LHCN-M2 (cell line): ENCODE data around the gene PDSS2. TPM values are rescaled to one million over a fixed set of nuclear protein-coding genes. Genes with fewer than 3 reads are reported as not detected.
"Not testable (repeated sequence)": the region's sequence is repeated elsewhere in the genome, so short reads cannot be mapped to it uniquely, and the experiment has no call there.

Experiments used
- DNase-seq: peaks from one replicate; pipeline ENCODE4 v3.0.0-alpha.2; 2012; ENCODE audit warnings: low read depth
- total RNA-seq: library from RNA; depleted of rRNA; stranded (reverse); fragments of >200 nt; gene quantifications from 2 replicates; pipeline ENCODE4 v1.2.3, GENCODE V29; 2014

PDSS2 gene
- total RNA-seq, 1 experiment from 2014 or later: 11.0 TPM

DNA sequence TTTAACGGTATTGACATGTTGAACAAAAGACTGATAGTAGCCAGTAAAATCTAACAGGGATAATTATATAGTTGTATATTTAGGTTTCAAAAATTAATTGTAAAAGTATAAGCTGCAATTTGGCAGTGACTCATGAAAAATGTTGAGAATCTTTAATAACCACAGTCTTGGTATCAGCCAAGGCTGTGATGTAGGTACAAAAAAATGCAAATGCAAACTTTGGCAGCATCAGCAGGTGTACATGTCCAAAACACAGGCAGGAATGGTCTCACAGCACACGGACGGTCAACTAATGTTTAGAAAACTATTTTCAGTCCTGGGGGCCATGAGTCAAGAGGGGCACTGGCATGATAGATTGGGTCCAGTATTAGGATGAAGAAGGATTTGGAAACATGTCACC, 285.6 kb downstream of the PDSS2 start:
- no peak for DNase-seq

DNA sequence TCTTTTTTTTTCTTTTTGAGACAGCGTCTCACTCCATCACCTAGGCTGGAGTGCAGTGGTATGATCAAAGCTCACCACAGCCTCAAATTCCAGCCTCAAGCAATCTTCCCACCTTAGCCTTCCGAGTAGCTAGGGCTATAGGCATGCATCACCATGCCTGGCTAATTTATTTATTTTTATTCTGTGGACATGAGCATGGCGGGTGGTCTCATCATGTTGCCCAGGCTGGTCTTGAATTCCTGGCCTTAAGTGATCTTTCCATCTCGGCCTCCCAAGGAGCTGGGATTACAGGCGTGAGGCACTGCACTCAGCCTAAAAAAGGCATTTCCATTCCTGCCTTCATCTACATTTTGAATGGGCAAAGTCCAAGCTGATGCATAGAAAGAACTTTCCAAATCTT, 287.9 kb downstream of the PDSS2 start:
- DNase-seq: no peak

DNA sequence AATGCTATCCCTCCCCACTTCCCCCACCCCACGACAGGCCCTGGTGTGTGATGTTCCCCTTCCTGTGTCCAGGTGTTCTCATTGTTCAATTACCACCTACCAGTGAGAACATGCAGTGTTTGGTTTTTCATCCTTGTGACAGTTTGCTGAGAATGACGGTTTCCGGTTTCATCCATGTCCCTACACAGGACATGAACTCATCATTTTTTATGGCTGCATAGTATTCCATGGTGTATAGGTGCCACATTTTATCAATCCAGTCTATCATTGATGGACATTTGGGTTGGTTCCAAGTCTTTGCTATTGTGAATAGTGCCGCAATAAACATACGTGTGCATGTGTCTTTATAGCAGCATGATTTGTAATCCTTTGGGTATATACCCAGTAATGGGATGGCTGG, 295.1 kb downstream of the PDSS2 start:
- not testable (repeated sequence) for DNase-seq

DNA sequence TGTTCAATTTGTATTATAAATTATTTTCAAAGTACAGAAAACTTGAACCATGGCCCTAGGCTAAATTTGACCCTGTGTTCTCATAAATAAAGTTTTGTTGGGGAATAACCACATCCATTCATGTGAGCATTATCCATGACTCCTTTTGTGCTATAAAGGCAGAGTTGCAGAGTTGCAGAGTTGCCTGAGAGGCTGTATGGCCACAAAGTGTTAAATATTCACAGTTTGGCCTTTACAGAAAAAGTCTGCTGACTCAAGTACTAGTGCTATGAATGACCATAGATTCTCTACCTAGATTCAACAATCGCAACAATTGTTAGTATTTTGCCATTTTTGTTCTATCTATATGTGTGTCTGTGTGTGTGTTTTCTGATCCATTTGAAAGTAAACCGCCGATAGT, 297.8 kb downstream of the PDSS2 start:
- DNase-seq: no peak

DNA sequence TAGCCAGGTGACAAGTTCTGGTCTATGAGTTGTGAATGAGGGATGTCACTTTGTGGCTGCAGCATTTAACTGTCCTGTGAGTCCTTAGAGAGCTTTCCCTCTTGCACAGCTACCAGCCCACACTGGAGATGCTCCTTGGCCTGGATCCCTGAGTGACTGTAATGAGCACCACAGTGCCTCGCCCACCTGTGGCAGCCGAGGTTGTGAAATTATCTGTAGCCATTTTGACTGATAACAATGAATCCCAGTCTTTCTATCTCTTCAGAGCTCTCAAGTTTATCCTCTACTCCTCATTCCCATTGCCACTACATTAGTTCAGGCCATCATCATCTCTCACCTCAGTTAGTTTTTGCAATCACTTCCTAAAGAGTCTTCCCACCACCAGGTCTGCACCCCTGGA, 302.7 kb downstream of the PDSS2 start:
- DNase-seq: no peak

DNA sequence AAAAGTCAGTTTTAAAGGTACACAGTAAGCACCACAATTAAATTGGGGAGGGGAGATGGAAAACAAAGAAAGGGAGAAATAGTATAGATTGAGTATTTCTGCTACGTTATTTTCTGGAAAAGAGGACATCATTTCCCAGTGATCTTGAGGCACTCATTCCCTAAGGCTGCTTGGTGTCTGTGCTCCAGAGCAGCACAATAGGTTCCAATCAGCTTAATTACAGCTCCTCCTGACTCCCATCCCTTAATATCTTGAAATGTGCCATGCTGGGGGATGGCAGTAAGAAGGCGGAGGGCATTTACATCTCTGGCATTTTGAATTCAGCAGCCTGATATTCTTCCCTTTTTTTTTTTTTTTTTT, 304.6 kb downstream of the PDSS2 start:
- no peak for DNase-seq

DNA sequence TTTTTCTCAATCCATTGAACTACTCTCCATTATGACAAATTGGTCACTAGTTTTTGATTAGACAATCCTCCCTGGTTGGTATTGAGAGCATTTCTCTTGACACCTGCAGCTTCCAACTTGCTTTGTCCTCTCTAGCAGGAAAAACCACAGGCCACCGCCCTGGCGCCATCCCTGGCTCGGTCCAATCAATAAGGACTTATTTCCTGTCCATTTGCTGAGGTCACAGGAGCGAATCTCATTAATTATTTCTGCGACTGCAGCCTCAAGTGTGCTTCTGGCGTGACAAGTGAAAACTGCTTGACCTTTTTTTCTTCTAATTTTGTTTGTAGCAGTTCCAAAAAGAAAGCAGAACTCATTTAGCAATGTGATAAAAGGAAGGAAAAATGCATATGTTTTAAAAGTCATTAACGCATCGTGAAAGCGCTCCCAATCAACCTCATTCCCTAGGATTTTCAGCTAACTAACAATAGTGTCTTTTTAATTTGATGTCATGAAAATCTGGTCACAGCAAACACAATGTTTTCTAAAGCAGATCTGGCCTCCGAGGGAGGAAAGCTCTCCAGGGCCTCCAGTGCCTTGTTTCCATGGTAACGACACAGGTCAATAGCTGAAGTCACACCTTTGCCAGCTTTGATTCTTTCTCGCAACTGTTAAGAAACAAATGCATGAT, 305.1 kb downstream of the PDSS2 start:
- no peak for DNase-seq

DNA sequence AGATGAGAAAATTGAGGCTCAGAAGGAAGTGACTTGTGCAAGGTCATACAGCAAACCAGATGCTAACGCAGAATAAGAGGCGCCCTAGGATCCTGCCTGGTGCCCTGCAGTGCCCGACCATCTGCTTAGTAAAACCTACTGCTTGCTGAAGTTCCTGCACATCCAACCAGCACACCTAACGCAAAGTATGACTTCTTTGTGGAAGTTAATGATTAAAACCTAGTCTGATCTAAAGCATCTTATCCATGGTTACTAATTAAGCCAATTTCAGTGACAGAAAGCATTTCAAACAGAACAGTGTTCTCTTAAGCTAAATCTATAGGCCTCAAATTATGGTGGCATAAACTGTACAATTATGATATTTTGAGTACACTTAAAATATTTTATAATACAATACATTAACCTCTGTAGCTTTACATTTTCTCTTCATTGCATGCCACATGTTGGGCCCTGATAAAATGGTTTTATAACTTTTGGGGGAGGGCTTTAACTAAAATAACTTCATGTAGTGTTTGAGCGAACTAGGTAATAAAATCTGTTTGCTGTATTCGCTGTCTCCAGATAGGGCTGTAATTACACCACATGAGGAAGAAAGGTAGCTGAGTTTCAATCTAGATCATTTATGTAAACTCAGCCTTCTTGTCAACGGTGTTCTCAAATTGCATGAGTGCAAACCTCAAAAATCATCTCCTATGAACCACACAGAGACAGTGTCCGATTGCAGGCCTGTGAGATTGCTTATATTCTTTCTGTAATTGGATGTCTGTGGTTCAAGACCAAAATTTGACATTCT, 306.5 kb downstream of the PDSS2 start:
- DNase-seq: no peak

DNA sequence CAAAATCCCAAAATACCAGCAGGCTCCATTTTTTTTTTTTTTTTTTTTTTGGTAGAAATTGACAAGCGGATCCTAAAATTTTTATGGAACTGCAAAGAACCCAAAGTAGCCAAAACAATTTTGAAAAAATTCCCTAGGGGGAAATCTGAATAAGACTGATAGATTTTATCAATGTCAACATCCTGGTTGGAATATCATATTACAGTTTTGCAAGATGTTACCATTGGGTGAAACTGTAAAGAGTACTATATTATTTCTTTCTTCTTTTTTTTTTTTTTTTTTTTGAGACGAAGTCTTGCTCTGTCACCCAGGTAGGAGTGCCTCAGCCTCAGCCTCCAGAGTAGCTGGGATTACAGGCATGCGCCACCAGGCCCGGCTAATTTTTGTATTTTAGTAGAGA, 314.7 kb downstream of the PDSS2 start:
- DNase-seq: no peak

DNA sequence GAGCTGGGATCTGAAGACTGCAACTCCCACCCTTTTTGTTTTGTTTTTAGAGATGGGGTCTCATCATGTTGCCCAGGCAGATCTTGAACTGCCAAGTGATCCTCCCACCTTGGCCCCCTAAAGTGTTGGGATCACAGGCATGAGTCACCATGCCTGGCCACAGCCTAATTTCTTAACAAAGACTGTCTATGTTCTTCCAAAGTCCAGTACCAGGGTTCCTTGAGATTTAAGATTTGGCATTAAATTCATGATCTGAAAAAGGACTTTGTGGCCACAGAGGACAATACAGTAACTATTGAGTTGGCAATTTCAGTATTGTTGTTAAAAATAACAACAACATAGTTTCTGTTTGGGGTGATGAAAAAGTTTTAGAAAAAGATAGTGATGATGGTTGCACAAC, 315.4 kb downstream of the PDSS2 start:
- DNase-seq: no peak

DNA sequence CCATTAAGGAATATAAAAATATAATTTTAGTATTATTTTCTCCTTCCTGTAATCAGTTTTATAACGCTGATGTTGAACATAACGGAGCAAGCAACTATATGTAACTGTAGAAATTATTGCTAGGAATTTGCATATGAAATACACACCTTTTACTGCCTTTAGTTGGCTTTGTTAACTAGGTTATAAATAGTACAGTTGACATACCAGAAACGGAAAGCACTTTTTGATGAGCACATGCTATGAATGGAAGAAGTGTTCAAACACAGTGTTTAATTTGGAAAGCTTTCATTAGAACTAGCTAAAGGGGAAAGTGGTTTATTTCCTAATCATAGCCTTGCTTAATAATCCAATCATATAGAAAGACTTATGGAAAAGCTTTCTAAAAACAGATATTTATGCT, 318.8 kb downstream of the PDSS2 start:
- DNase-seq: no peak

DNA sequence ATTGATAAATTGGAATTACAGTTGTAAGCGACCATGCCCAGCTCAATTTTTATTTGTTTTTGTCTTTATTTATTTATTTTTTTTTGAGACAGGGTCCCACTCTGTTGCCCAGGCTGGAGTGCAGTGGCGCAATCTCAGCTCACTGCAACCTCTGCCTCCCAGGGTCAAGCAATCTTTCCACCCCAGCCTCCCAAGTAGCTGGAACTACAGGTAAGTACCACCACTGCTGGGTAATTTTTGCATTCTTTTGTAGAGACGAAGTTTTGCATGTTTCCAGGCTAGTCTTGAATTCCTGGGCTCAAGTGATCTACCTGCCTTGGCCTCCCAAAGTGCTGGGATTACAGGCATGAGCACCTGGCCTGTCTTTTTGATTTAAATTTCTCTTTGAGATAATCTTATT, 323.0 kb downstream of the PDSS2 start:
- DNase-seq: not testable (repeated sequence)

DNA sequence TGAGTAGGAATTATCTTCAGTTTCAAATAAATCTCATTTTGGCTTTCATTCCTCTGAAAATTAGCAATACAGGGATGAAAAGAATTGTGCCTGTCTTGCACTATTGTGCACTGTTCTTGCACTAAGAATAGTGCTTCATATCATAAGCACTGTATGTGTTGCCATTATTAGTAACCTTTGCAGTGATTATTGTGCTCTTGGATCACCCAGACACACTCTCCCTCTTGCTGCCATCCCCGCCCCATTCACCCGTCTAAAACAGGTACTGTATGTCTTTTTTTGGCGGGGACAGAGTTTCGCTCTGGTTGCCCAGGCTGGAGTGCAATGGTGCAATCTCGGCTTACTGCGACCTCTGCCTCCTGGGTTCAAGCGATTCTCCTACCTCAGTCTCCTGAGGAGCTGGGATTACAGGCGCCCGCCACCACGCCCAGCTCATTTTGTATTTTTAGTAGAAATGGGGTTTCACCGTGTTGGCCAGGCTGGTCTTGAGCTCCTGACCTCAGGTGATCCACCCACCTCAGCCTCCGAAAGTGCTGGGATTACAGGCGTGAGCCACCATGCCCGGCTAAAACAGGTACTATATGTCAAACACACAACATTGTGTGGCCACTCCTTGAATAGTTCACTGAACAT, 324.2 kb downstream of the PDSS2 start:
- DNase-seq: not testable (repeated sequence)

DNA sequence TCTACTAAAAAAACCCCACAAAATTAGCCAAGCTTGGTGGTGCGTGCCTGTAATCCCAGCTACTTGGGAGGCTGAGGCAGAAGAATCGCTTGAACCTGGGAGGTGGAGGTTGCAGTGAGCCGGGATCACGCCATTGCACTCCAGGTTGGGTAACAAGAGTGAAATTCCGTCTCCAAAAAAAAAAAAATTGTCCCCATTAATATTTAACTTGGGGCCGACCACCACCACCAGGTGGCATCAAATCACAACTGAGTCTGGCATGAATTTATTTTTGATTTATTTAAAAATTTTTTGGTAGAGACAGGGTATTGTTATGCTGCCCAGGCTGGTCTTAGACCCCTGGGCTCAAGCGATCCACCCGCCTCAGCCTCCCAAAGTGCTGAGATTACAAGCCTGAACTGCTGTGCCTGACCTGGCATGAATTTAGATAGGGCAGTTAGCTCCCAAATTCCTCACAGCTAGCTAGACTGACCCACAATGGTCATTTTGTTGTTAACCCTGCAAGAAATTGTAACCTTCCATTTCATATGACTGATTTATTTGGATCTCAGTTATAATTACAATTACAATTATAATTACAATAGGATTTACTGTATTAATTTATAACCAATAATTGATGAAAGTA, 326.9 kb downstream of the PDSS2 start:
- peak; percentile 22 for DNase-seq

DNA sequence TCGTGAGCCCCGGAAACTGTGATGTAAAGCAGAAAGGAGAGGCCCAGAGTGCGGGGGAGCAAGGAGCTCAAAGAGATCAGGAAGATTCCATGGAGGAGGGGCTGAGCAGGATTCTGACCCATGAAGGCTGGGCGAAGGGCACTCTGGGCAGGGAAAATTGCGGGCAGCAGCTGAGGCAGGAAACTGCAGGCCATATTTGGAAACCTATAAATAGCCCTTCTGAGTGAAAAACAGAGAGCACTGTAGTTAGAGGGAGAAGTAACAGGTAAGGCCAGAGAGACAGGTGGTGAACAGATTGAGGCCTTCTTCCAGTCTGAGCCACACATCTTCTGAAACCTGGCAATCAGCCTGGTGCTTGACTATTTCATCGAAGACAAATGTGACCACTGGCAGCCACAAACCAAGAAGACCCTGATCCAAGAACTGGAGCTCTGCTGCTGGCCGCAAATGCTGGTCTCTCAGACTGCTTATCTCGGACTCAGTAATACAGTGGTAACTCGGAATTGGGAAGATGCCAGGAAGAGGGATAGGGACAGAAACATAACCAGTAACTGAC, 329.9 kb downstream of the PDSS2 start:
- no peak for DNase-seq

DNA sequence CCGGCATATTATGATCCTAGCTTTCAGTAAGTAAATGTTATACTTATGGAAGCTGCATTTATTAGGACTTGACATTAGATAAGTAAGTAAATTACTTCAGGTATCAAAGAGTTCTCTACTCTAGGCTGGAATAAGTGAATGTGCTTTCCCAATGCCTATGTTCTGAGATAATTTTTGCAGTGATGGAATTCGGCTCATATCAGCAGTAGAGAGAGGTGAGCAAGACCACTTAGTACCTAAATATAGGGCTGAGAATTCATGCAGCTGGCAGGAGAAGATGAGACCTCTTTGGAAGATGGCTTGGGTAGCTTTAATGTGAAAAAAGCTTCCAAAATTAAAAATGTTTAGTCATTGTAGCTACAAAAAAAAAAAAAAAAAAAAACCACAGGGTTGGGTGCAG, 330.8 kb downstream of the PDSS2 start:
- no peak for DNase-seq

DNA sequence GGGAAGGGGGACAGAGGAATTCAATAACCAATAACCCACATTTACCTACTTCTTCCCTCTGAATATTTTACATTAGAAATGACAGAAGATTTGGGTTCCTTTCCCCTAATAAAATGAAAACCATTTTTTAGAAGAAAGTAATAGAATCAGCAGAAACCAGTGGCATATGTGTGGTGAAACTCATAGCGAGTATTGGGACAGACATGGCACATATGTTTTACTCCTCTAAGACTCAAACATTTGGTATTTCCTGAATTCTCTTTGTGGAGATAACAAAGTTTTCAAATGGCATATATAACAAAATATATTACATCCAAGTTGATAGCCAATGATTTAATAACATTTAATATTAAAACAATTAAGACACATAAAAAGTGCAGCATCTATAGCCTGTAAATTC, 331.2 kb downstream of the PDSS2 start:
- no peak for DNase-seq

DNA sequence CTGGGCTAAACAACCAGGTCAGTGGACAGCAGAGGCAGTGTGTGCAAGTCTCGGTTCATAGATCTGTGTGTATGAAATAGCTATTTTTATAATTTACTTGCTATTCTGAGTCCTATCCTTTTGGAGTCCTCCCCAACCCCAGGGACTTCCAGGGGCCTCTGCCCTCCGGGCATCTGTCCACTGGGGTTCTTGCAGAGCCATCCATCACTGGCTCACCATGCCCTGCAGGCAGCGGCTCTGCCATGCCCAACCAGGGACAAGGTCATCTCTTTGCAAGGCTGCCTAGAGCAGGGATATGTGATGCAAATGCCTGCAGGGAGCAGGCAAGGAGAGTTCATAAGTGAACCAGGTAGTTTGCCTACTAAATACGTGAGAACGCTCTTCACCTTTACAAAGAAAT, 333.6 kb downstream of the PDSS2 start:
- DNase-seq: no peak

DNA sequence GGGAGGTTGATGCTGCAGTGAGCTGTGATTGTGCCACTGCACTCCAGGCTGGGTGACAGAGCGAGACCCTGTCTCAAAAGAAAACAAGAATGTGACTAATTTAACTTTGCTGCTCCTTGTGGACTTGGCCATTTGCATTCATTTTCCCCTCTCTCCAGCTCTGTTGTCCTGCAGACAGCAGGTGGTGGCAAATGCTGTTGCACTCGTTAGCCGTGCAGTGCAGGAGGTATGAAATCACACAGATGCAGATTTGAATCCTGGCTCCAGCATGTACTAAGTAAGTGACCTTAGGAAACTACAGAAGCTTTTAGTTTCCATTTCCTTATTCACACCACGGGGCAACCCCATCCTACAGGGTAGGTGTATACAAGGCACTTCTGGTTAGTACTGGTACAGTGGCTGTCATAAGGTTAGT, 334.4 kb downstream of the PDSS2 start:
- no peak for DNase-seq

DNA sequence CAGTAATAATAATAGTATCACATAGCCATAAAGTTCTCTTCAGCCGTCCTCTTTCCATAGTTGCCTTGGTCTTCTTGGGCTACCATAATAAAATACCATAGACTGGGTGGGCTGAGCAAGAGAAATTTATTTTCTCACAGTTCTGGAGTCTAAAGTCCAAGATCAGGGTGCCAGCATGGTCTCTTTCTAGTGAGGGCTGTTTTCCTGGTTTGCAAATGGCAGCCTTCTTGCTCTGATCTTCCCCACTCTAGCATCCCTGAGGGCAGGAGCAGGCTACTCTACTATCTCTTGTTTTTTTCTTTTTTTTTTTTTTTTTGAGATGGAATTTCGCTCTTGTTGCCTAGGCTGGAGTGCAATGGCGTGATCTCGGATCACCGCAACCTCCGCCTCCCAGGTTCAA, 335.9 kb downstream of the PDSS2 start:
- no peak for DNase-seq

DNA sequence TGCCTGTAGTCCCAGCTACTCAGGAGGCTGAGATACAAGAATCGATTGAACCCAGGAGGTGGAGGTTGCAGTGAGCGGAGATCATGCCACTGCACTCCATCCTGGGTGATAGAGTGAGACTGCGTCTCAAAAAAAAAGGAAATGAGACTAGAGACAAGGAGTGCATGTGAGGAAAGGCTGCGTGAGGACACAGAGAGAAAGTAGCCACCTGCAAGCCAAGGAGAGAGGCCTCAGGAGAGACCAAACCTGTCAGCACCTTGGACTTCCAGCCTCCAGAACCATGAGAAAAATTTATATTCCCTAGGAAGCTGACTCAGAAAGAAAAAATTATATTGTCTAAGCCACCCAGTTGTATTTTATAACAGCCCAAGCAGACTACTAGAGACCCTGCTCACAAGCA, 336.6 kb downstream of the PDSS2 start:
- DNase-seq: no peak

DNA sequence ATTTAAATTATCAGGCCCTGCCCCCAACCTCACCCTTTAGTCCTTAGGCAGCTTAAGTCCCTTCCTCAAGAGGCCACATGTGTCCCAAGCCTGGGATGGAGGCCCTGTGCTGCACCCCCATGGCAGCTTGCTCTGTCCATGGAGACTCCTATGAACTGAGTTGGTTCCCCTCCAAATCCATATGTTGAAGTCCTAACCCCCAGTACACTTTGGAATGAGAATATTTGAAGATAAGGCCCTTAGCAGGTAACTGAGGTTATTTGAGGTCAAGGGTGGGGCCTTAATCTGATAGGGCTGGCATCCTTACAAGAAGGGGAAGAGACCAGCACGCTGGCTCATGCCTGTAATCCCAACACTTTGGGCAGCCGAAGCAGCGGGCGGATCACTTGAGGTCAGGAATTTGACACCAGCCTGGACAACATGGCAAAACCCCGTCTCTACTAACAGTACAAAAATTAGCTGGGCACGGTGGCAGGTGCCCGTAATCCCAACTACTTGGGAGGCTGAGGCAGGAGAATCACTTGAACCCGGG, 337.3 kb downstream of the PDSS2 start:
- no peak for DNase-seq
